Thoracic aorta (tissue), 2 donors: Measurements from ENCODE around the gene TANK. TPM values are rescaled to one million over a fixed set of nuclear protein-coding genes. Genes with fewer than 3 reads are reported as not detected.
A peak's percentile ranks its signal among the peaks of the same experiment; 100 is the strongest.

Experiments
- ATAC-seq: fragments of 150-250 bp; one replicate; pipeline ENCODE4 v1.8.0; 2017; ENCODE audit warnings: low read depth; ENCODE audit not compliant: insufficient number of reproducible peaks, low FRiP score
- DNase-seq: peaks from one replicate; pipeline ENCODE4 v3.0.0-alpha.2; 2020; ENCODE audit warnings: low spot score
- H3K27ac ChIP-seq, 2 donors: fragments of 200-600 bp; sonication (generic); 1 replicate in 1 of 2; 2 replicates in 1 of 2; pipeline ENCODE4 v1.5.1; 2016; ENCODE audit warnings: mild to moderate bottlenecking in 2 of 2, moderate library complexity in 2 of 2
- H3K27me3 ChIP-seq: fragments of 200-600 bp; sonication (generic); replicated peaks from 2 replicates; pipeline ENCODE4 v1.6.0; 2016; ENCODE audit warnings: mild to moderate bottlenecking; ENCODE audit not compliant: insufficient read depth
- H3K36me3 ChIP-seq: fragments of 200-600 bp; sonication (generic); one replicate; pipeline ENCODE4 v1.5.1; 2016
- H3K4me1 ChIP-seq, 2 donors: fragments of 200-600 bp; sonication (generic); 1 replicate in 1 of 2; 2 replicates in 1 of 2; pipeline versions ENCODE4 v1.5.1 to v1.6.0; 2016; ENCODE audit warnings: low read depth in 2 of 2, mild to moderate bottlenecking in 1 of 2; ENCODE audit not compliant: control insufficient read depth in 1 of 2
- H3K4me3 ChIP-seq: fragments of 200-600 bp; sonication (generic); 2 replicates; pipeline ENCODE4 v1.5.1; 2016; ENCODE audit warnings: mild to moderate bottlenecking
- H3K9me3 ChIP-seq: fragments of 200-600 bp; sonication (generic); 2 replicates; pipeline ENCODE4 v1.5.1; 2016
- total RNA-seq, 2 donors: library from RNA; depleted of rRNA; stranded (reverse); fragments of >200 nt; gene quantifications; one replicate each; pipeline versions ENCODE4 v1.1.0 to v1.2.3, GENCODE V29; 2016
- TF ChIP-seq, protein P1 (sequence below): fragments of 200-600 bp; sonication (generic); IDR thresholded peaks from one replicate; pipeline ENCODE4 v1.5.1; 2019; ENCODE audit warnings: antibody characterized with exemption

TANK gene
- total RNA-seq, 2 donors from 2014 or later, result 59.2 to 86.8 TPM

DNA sequence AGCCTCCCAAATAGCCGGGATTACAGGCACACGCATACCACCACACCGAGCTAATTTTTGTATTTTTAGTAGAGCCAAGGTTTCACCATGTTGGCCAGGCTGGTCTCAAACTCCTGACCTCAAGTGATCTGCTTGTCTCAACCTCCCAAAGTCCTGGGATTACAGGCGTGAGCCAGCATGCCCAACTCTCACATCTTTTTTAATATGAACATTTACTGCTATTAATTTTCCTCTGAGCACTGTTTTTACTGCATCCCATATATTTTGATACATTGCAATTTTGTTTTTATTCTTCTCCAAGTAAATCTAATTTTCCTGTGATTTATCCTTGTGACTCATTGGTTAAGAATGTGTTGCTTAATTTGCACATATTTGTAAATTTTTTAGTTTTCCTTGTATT, 9.5 kb upstream of the TANK start:
- TF ChIP-seq, protein P1, sequence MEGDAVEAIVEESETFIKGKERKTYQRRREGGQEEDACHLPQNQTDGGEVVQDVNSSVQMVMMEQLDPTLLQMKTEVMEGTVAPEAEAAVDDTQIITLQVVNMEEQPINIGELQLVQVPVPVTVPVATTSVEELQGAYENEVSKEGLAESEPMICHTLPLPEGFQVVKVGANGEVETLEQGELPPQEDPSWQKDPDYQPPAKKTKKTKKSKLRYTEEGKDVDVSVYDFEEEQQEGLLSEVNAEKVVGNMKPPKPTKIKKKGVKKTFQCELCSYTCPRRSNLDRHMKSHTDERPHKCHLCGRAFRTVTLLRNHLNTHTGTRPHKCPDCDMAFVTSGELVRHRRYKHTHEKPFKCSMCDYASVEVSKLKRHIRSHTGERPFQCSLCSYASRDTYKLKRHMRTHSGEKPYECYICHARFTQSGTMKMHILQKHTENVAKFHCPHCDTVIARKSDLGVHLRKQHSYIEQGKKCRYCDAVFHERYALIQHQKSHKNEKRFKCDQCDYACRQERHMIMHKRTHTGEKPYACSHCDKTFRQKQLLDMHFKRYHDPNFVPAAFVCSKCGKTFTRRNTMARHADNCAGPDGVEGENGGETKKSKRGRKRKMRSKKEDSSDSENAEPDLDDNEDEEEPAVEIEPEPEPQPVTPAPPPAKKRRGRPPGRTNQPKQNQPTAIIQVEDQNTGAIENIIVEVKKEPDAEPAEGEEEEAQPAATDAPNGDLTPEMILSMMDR, result no peak

GRCh38 chr2:161152302-161152701, 7.9 kb upstream of the TANK start:
- H3K27ac ChIP-seq, result no peak overlapping the region
- H3K27me3 ChIP-seq, result no peaks in the 10 kb centered on the region
- TF ChIP-seq, protein P1, result no peak
- ATAC-seq (no peak), DNase-seq (no peak)
- H3K9me3 ChIP-seq, result peaks cover 9% of the 10 kb centered on the region
- no peaks in the 10 kb centered on the region for H3K4me1 ChIP-seq
- H3K4me3 ChIP-seq, result no peak overlapping the region
- no peaks in the 10 kb centered on the region for H3K36me3 ChIP-seq

More for the DNA sequence above, 9.5 kb upstream of the TANK start:
- Histone ChIP-seq H3K27me3 (no peaks in the 10 kb centered on the region), H3K4me1 (no peaks in the 10 kb centered on the region), H3K4me3 (no peak overlapping the region), H3K36me3 (no peaks in the 10 kb centered on the region), H3K27ac (no peak overlapping the region), H3K9me3 (peaks cover 9% of the 10 kb centered on the region)
- no peak for DNase-seq
- no peak for ATAC-seq

- H3K4me3 ChIP-seq, result no peak overlapping the region
- peaks cover 19 to 29% of the 10 kb centered on the region in 2 donors for H3K4me1 ChIP-seq
- H3K27me3 ChIP-seq, result no peaks in the 10 kb centered on the region
- H3K36me3 ChIP-seq, result no peaks in the 10 kb centered on the region
- DNase-seq (no peak), ATAC-seq (no peak)
- no peak overlapping the region for H3K27ac ChIP-seq
- TF ChIP-seq, protein P1, result no peak
- H3K9me3 ChIP-seq, result no peaks in the 10 kb centered on the region
These were observed 1.3 kb upstream of the TANK start for GRCh38 chr2:161158882-161159281.

GRCh38 chr2:161159456-161160225, 587 bp upstream of the TANK start:
- DNase-seq, result no peak
- H3K27me3 ChIP-seq, result no peaks in the 10 kb centered on the region
- no peaks in the 10 kb centered on the region for H3K9me3 ChIP-seq
- H3K4me1 ChIP-seq, result peaks cover 19 to 29% of the 10 kb centered on the region in 2 donors
- ATAC-seq, result no peak
- TF ChIP-seq, protein P1, result no peak
- H3K27ac ChIP-seq, result peak overlapping the region; percentile 86 to 97
- peak overlapping the region; percentile 85 for H3K4me3 ChIP-seq
- no peaks in the 10 kb centered on the region for H3K36me3 ChIP-seq

DNA sequence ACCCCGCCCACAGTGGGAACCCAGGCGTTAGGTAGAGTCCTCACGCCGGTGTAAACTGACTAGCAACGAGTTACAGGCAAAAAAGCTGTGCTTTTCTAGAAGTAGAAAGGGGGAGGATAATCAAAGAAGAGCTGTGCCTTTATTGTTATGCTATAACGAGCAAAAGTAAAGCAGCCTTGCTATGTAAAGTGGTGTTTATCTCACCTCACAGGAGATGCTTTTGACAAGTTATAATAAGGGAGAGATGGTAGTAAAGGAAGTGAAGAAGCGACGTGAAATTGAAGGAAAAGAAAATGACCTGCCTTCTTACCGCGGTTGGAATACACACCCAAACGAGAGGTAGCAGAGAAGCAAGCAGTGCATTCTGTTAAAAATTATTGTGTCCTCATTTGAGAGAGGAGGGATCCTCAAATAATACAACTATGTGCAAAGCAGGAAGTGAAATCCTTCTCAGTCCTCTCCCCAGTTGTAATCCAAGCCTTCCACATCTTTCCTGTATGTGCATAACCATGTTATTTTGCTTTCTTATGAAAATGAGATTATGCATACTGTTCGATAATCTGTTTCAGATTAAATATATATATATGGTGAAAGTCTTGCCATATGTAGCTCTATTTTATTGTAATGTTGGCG, 962 bp downstream of the TANK start:
- no peak for DNase-seq
- TF ChIP-seq, protein P1, result no peak
- peaks cover 31 to 42% of the 10 kb centered on the region in 2 donors for H3K4me1 ChIP-seq

More for the DNA sequence above, 962 bp downstream of the TANK start:
- Histone ChIP-seq H3K27ac (peak overlapping the region; percentile 86 to 97), H3K27me3 (no peaks in the 10 kb centered on the region), H3K36me3 (no peaks in the 10 kb centered on the region), H3K4me3 (peak overlapping the region; percentile 85), H3K9me3 (no peaks in the 10 kb centered on the region)
- ATAC-seq, result no peak
